NT2/D1 (cell line): ENCODE measurements around the gene CDHR4.

ENCODE experiments used
- SUZ12 ChIP-seq: IDR thresholded peaks from 2 replicates; pipeline ENCODE4 v1.6.1; 2011; ENCODE audit not compliant: insufficient read length, insufficient read depth; ENCODE audit errors: extremely low read depth
- YY1 ChIP-seq: IDR thresholded peaks from 2 replicates; pipeline ENCODE4 v1.6.1; 2011; ENCODE audit not compliant: insufficient read length, insufficient read depth
- ZNF274 ChIP-seq: IDR thresholded peaks from 2 replicates; pipeline ENCODE4 v1.6.1; 2011; ENCODE audit warnings: mild to moderate bottlenecking, low read depth, low read length

- TF ChIP-seq YY1 (no peak), SUZ12 (no peak), ZNF274 (no peak)
Measured at GRCh38 chr3:49804141-49805041, 4.7 kb upstream of the CDHR4 start.
